ENCODE results near the gene PGM5. TPM values are rescaled to one million over a fixed set of nuclear protein-coding genes. Genes with fewer than 3 reads are reported as not detected.

The PGM5 gene
- total RNA-seq, 1 experiment from 2014 or later, result 0.13 TPM

DNA sequence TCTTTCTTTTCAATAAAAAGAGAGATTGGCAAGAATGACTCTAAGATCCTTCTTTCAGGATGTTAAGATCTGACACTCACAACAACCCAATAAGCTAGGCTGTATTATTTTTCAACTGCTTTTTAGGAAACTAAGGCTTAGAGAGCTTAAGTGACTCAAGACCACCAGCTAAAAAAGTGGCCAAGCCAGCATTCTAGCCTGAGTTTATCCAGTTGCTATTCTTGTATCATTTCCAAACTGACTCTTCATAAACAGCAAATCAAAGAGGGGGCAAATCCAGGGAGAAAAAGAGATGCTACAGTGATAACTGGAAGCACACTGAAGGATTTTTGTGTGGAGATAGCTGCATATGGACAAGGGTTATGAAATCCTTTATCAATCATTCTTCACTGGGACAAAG lies 137.1 kb downstream of the PGM5 start:
- CTCF ChIA-PET, result no interaction called here
- TF ChIP-seq, protein P1, sequence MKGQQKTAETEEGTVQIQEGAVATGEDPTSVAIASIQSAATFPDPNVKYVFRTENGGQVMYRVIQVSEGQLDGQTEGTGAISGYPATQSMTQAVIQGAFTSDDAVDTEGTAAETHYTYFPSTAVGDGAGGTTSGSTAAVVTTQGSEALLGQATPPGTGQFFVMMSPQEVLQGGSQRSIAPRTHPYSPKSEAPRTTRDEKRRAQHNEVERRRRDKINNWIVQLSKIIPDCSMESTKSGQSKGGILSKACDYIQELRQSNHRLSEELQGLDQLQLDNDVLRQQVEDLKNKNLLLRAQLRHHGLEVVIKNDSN (CRISPR knock-in tag; IDR thresholded peaks at IDR 0.05), result no peak
- TF ChIP-seq STAT6 (CRISPR knock-in tag; conservative IDR thresholded peaks at IDR 0.05; ENCODE audit: low read depth) (no peak), SP1 (CRISPR knock-in tag; conservative IDR thresholded peaks at IDR 0.05) (no peak), TCF7 (CRISPR knock-in tag; IDR thresholded peaks at IDR 0.05; ENCODE audit: low read depth) (no peak), JAZF1 (CRISPR knock-in tag; IDR thresholded peaks at IDR 0.05) (no peak), AFF4 (CRISPR knock-in tag; IDR thresholded peaks at IDR 0.05; ENCODE audit: borderline replicate concordance) (no peak), IRF2 (CRISPR knock-in tag; IDR thresholded peaks at IDR 0.05; ENCODE audit: borderline replicate concordance, low read depth) (no peak), FOXK1 (CRISPR knock-in tag; IDR thresholded peaks at IDR 0.05) (no peak), MYBL2 (CRISPR knock-in tag; IDR thresholded peaks at IDR 0.05) (no peak), ZNF416 (CRISPR knock-in tag; IDR thresholded peaks at IDR 0.05) (no peak), FOXP4 (CRISPR knock-in tag; IDR thresholded peaks at IDR 0.05) (no peak), CDX4 (CRISPR knock-in tag; IDR thresholded peaks at IDR 0.05; ENCODE audit: borderline replicate concordance) (no peak)
- TF ChIP-seq, protein P2, sequence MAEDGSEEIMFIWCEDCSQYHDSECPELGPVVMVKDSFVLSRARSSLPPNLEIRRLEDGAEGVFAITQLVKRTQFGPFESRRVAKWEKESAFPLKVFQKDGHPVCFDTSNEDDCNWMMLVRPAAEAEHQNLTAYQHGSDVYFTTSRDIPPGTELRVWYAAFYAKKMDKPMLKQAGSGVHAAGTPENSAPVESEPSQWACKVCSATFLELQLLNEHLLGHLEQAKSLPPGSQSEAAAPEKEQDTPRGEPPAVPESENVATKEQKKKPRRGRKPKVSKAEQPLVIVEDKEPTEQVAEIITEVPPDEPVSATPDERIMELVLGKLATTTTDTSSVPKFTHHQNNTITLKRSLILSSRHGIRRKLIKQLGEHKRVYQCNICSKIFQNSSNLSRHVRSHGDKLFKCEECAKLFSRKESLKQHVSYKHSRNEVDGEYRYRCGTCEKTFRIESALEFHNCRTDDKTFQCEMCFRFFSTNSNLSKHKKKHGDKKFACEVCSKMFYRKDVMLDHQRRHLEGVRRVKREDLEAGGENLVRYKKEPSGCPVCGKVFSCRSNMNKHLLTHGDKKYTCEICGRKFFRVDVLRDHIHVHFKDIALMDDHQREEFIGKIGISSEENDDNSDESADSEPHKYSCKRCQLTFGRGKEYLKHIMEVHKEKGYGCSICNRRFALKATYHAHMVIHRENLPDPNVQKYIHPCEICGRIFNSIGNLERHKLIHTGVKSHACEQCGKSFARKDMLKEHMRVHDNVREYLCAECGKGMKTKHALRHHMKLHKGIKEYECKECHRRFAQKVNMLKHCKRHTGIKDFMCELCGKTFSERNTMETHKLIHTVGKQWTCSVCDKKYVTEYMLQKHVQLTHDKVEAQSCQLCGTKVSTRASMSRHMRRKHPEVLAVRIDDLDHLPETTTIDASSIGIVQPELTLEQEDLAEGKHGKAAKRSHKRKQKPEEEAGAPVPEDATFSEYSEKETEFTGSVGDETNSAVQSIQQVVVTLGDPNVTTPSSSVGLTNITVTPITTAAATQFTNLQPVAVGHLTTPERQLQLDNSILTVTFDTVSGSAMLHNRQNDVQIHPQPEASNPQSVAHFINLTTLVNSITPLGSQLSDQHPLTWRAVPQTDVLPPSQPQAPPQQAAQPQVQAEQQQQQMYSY (CRISPR knock-in tag; IDR thresholded peaks at IDR 0.05), result no peak
- TF ChIP-seq, protein P3, sequence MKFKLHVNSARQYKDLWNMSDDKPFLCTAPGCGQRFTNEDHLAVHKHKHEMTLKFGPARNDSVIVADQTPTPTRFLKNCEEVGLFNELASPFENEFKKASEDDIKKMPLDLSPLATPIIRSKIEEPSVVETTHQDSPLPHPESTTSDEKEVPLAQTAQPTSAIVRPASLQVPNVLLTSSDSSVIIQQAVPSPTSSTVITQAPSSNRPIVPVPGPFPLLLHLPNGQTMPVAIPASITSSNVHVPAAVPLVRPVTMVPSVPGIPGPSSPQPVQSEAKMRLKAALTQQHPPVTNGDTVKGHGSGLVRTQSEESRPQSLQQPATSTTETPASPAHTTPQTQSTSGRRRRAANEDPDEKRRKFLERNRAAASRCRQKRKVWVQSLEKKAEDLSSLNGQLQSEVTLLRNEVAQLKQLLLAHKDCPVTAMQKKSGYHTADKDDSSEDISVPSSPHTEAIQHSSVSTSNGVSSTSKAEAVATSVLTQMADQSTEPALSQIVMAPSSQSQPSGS (CRISPR knock-in tag; IDR thresholded peaks at IDR 0.05; ENCODE audit: borderline replicate concordance, low read depth), result no peak
- TF ChIP-seq, protein P4, sequence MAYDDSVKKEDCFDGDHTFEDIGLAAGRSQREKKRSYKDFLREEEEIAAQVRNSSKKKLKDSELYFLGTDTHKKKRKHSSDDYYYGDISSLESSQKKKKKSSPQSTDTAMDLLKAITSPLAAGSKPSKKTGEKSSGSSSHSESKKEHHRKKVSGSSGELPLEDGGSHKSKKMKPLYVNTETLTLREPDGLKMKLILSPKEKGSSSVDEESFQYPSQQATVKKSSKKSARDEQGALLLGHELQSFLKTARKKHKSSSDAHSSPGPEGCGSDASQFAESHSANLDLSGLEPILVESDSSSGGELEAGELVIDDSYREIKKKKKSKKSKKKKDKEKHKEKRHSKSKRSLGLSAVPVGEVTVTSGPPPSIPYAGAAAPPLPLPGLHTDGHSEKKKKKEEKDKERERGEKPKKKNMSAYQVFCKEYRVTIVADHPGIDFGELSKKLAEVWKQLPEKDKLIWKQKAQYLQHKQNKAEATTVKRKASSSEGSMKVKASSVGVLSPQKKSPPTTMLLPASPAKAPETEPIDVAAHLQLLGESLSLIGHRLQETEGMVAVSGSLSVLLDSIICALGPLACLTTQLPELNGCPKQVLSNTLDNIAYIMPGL (CRISPR knock-in tag; IDR thresholded peaks at IDR 0.05), result no peak
- TF ChIP-seq, protein P5, sequence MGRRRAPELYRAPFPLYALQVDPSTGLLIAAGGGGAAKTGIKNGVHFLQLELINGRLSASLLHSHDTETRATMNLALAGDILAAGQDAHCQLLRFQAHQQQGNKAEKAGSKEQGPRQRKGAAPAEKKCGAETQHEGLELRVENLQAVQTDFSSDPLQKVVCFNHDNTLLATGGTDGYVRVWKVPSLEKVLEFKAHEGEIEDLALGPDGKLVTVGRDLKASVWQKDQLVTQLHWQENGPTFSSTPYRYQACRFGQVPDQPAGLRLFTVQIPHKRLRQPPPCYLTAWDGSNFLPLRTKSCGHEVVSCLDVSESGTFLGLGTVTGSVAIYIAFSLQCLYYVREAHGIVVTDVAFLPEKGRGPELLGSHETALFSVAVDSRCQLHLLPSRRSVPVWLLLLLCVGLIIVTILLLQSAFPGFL (CRISPR knock-in tag; IDR thresholded peaks at IDR 0.05; ENCODE audit: borderline replicate concordance), result no peak
- peaks cover 94% of the 10 kb centered on the region for H3K27me3 Mint-ChIP-seq (ENCODE audit: low read depth)
- no peak overlapping the region for H3K4me3 Mint-ChIP-seq
- no peak for DNase-seq (ENCODE audit: low spot score)
- no peak for ATAC-seq
- POLR2A ChIA-PET, result no interaction called here
- H3K9me3 Mint-ChIP-seq, result no peaks in the 10 kb centered on the region
- no peaks in the 10 kb centered on the region for H3K4me1 Mint-ChIP-seq
- H3K36me3 Mint-ChIP-seq, result no peaks in the 10 kb centered on the region
- H3K27ac Mint-ChIP-seq, result no peak overlapping the region
